ENCODE measurements around the gene RASSF7.

RASSF7 gene

GRCh38 chr11:541433-541885 is 19.3 kb upstream of the RASSF7 start:
- no peak for DNase-seq (ENCODE audit: low spot score)
- in situ Hi-C loops (cut with MboI; ENCODE audit: low sequenced_read_pairs, unreplicated experiment), result no loop called here
- no peak for TF ChIP-seq CTCF (IDR thresholded peaks at IDR 0.05; ENCODE audit: borderline replicate concordance, control extremely low read depth, extremely low read depth, insufficient read depth, missing control alignments)

GRCh38 chr11:544817-545166 is 16.0 kb upstream of the RASSF7 start:
- in situ Hi-C loops (cut with MboI; ENCODE audit: low sequenced_read_pairs, unreplicated experiment), result no loop called here
- no peak for DNase-seq (ENCODE audit: low spot score)
- TF ChIP-seq CTCF (IDR thresholded peaks at IDR 0.05; ENCODE audit: borderline replicate concordance, control extremely low read depth, extremely low read depth, insufficient read depth, missing control alignments), result no peak

GRCh38 chr11:545171-545570 is 15.6 kb upstream of the RASSF7 start:
- TF ChIP-seq CTCF (IDR thresholded peaks at IDR 0.05; ENCODE audit: borderline replicate concordance, control extremely low read depth, extremely low read depth, insufficient read depth, missing control alignments), result no peak
- no peak for DNase-seq (ENCODE audit: low spot score)
- in situ Hi-C loops (cut with MboI; ENCODE audit: low sequenced_read_pairs, unreplicated experiment), result no loop called here

- no peak for DNase-seq (ENCODE audit: low spot score)
- in situ Hi-C loops (cut with MboI; ENCODE audit: low sequenced_read_pairs, unreplicated experiment), result no loop called here
- no peak for TF ChIP-seq CTCF (IDR thresholded peaks at IDR 0.05; ENCODE audit: borderline replicate concordance, control extremely low read depth, extremely low read depth, insufficient read depth, missing control alignments)
These were observed 11.8 kb upstream of the RASSF7 start for GRCh38 chr11:548700-549603.

GRCh38 chr11:550021-550745 is 10.6 kb upstream of the RASSF7 start:
- in situ Hi-C loops (cut with MboI; ENCODE audit: low sequenced_read_pairs, unreplicated experiment), result loop anchor here (10.0 kb wide), 1 partner anchor 175 kb away; no protein-coding TSS in a partner anchor
- TF ChIP-seq CTCF (IDR thresholded peaks at IDR 0.05; ENCODE audit: borderline replicate concordance, control extremely low read depth, extremely low read depth, insufficient read depth, missing control alignments), result no peak
- no peak for DNase-seq (ENCODE audit: low spot score)

- no peak for DNase-seq (ENCODE audit: low spot score)
- no peak for TF ChIP-seq CTCF (IDR thresholded peaks at IDR 0.05; ENCODE audit: borderline replicate concordance, control extremely low read depth, extremely low read depth, insufficient read depth, missing control alignments)
- in situ Hi-C loops (cut with MboI; ENCODE audit: low sequenced_read_pairs, unreplicated experiment), result loop anchor here (10.0 kb wide), 1 partner anchor 174 kb away; no protein-coding TSS in a partner anchor
These were observed 10.1 kb upstream of the RASSF7 start for GRCh38 chr11:550746-551085.

Data from GM13976 (cell line).